GM19455 (cell line): Measurements from ENCODE around the gene LYPD4.

ENCODE experiments used
- ATAC-seq: cut with Tn5 transposase; IDR thresholded peaks from one replicate; pipeline ENCODE4 v1.9.1; 2021; ENCODE audit not compliant: unreplicated experiment

The LYPD4 gene

GRCh38 chr19:41853344-41853743, 8.9 kb upstream of the LYPD4 start:
- no peak for ATAC-seq

GRCh38 chr19:41851456-41851855, 7.0 kb upstream of the LYPD4 start:
- ATAC-seq: no peak

- no peak for ATAC-seq
Observed at GRCh38 chr19:41850381-41850780, 5.9 kb upstream of the LYPD4 start.

- ATAC-seq: no peak
Observed at GRCh38 chr19:41849067-41849466, 4.6 kb upstream of the LYPD4 start.

GRCh38 chr19:41848666-41849065, 4.2 kb upstream of the LYPD4 start:
- no peak for ATAC-seq

GRCh38 chr19:41847351-41848105, 3.0 kb upstream of the LYPD4 start:
- ATAC-seq: no peak

GRCh38 chr19:41845051-41845590, 638 bp upstream of the LYPD4 start:
- no peak for ATAC-seq

GRCh38 chr19:41845001-41845050, 343 bp upstream of the LYPD4 start, which contains the start of gene DMRTC2:
Gene DMRTC2 (plus strand): TSS chr19:41845042. CDS start chr19:41847429, 2,387 bp downstream.
- no peak for ATAC-seq

- ATAC-seq: no peak
Observed at GRCh38 chr19:41843371-41843770, 1.1 kb downstream of the LYPD4 start.

- ATAC-seq: no peak
Observed at GRCh38 chr19:41839211-41839610, 5.3 kb downstream of the LYPD4 start.

- no peak for ATAC-seq
Observed at GRCh38 chr19:41837981-41838708, 6.3 kb downstream of the LYPD4 start.

GRCh38 chr19:41821003-41821735, 23.3 kb downstream of the LYPD4 start:
- no peak for ATAC-seq

- no peak for ATAC-seq
Observed at GRCh38 chr19:41816761-41817160, 27.7 kb downstream of the LYPD4 start.

- ATAC-seq: no peak
Observed at GRCh38 chr19:41815301-41815700, 29.2 kb downstream of the LYPD4 start.

- ATAC-seq: no peak
Observed at GRCh38 chr19:41813911-41814310, 30.6 kb downstream of the LYPD4 start.

- ATAC-seq: no peak
Observed at GRCh38 chr19:41811981-41812380, 32.5 kb downstream of the LYPD4 start.

- no peak for ATAC-seq
Observed at GRCh38 chr19:41811036-41811435, 33.4 kb downstream of the LYPD4 start.

GRCh38 chr19:41810301-41810700, 34.2 kb downstream of the LYPD4 start:
- no peak for ATAC-seq

GRCh38 chr19:41808663-41809566, 35.6 kb downstream of the LYPD4 start:
- no peak for ATAC-seq

GRCh38 chr19:41807176-41807575, 37.3 kb downstream of the LYPD4 start:
- ATAC-seq: no peak

- no peak for ATAC-seq
Observed at GRCh38 chr19:41804336-41804735, 40.1 kb downstream of the LYPD4 start.
